ENCODE data around the gene MST1R. TPM values are rescaled to one million over a fixed set of nuclear protein-coding genes. Genes with fewer than 3 reads are reported as not detected.

The MST1R gene
- polyA plus RNA-seq, 2 of the 4 experiments (the other 2 are of a cell fraction), result 5.9 to 7.5 TPM

- Histone ChIP-seq H3K27ac (peak within 1 kb of the TSS in 1 of 2 experiments; percentile 52; a peak in 3 of 6 replicates), H3K4me2 (peak within 1 kb of the TSS; percentile 96), H3K9me3 (no peaks in the 10 kb centered on the region), H3K4me1 (peaks cover 6% of the 10 kb centered on the region; the same call in 1 of the 3 replicates), H3K4me3 (peak within 1 kb of the TSS; percentile 48)
- ATAC-seq (peak; percentile 20 to 65; a peak in 5 of 6 replicates), FAIRE-seq (no peak), DNase-seq (ENCODE audit: low read depth in 1 of 2, low spot score in 1 of 2) (no peak)
- ChIA-PET CTCF (interaction anchor here (1.2 to 1.8 kb wide), 2 partner anchors 30 to 37 kb away, joined by 3 to 4 read pairs; no protein-coding TSS in a partner anchor), POLR2A (no interaction called here)
- no peak for TF ChIP-seq HDAC2 (IDR thresholded peaks at IDR 0.05)
- no peak for TF ChIP-seq RAD21 (conservative IDR thresholded peaks at IDR 0.05 in 1 of 2, IDR thresholded peaks at IDR 0.05 in 1 of 2)
- TF ChIP-seq HOXB13 (CRISPR knock-in tag; IDR thresholded peaks at IDR 0.05; ENCODE audit: low read depth), result no peak
- TF ChIP-seq ESRRA (IDR thresholded peaks at IDR 0.05; ENCODE audit: borderline replicate concordance, low read length), result no peak
- TF ChIP-seq RARB (CRISPR knock-in tag; IDR thresholded peaks at IDR 0.05), result no peak
- TF ChIP-seq EHF (CRISPR knock-in tag; IDR thresholded peaks at IDR 0.05), result no peak
- no peak for TF ChIP-seq TP53 (CRISPR knock-in tag; IDR thresholded peaks at IDR 0.05)
- no peak for TF ChIP-seq GATA3 (IDR thresholded peaks at IDR 0.05; ENCODE audit: borderline replicate concordance)
- TF ChIP-seq KDM5A (IDR thresholded peaks at IDR 0.05), result no peak
- TF ChIP-seq ZNF302 (CRISPR knock-in tag; IDR thresholded peaks at IDR 0.05), result no peak
- no peak for TF ChIP-seq EP300 (IDR thresholded peaks at IDR 0.05)
- TF ChIP-seq PBX3 (IDR thresholded peaks at IDR 0.05), result no peak
- no peak for TF ChIP-seq JUN (IDR thresholded peaks at IDR 0.05)
- 0% methylated on average over 1 of the region's 59 CpGs for WGBS (ENCODE audit: missing lambda C conversion rate)
Observed at GRCh38 chr3:49869525-49870126, 34.0 kb downstream of the MST1R start, which contains the start of gene CAMKV. TSS of gene CAMKV (minus strand) at chr3:49869906. CDS start at chr3:49862388, 7,518 bp downstream.

GRCh38 chr3:49868862-49869466 is 34.7 kb downstream of the MST1R start:
- peaks cover 6% of the 10 kb centered on the region; the same call in 1 of the 3 replicates for H3K4me1 ChIP-seq
- ChIA-PET CTCF (interaction anchor here (1.2 kb wide), 1 partner anchor 38 kb away, joined by 3 read pairs; no protein-coding TSS in a partner anchor), POLR2A (no interaction called here)
- ATAC-seq, result no peak
- H3K4me2 ChIP-seq, result peak overlapping the region; percentile 96
- no peak for FAIRE-seq
- H3K27ac ChIP-seq, result peak overlapping the region in 1 of 2 experiments; percentile 52; a peak in 2 of 6 replicates
- no peak for DNase-seq (ENCODE audit: low read depth in 1 of 2, low spot score in 1 of 2)
- 9% methylated on average over 11 of the region's 23 CpGs for WGBS (ENCODE audit: missing lambda C conversion rate)
- peak overlapping the region; percentile 48 for H3K4me3 ChIP-seq
- no peaks in the 10 kb centered on the region for H3K9me3 ChIP-seq
- TF ChIP-seq REST (IDR thresholded peaks at IDR 0.05) (no peak), MAX (IDR thresholded peaks at IDR 0.05) (no peak), RFX5 (IDR thresholded peaks at IDR 0.05) (no peak), CBX8 (IDR thresholded peaks at IDR 0.05) (no peak), RNF2 (IDR thresholded peaks at IDR 0.05; ENCODE audit: borderline replicate concordance, low read depth) (no peak), JUNB (IDR thresholded peaks at IDR 0.05) (no peak)
